Transverse colon (tissue), 4 donors: Measurements from ENCODE around the gene ADAMTS6. TPM values are rescaled to one million over a fixed set of nuclear protein-coding genes. Genes with fewer than 3 reads are reported as not detected.

Experiments used
- DNase-seq: peaks from one replicate; pipeline ENCODE4 v3.0.0-alpha.2; 2019
- H3K27ac ChIP-seq, 4 donors: fragments of 200-600 bp; sonication (generic); 2 replicates each; pipeline ENCODE4 v1.5.1; 2016 to 2018; ENCODE audit warnings: inconsistent platforms in 4 of 4
- H3K27me3 ChIP-seq: fragments of 200-600 bp; sonication (generic); 2 replicates; pipeline ENCODE4 v1.5.1; 2017; ENCODE audit warnings: inconsistent platforms
- H3K36me3 ChIP-seq, 4 donors: fragments of 200-600 bp; sonication (generic); 2 replicates each; pipeline ENCODE4 v1.5.1; 2017 to 2019; ENCODE audit warnings: inconsistent platforms in 4 of 4
- H3K4me1 ChIP-seq, 4 donors: fragments of 200-600 bp; sonication (generic); 2 replicates each; pipeline ENCODE4 v1.5.1; 2017 to 2020; ENCODE audit warnings: inconsistent platforms in 4 of 4
- H3K4me3 ChIP-seq, 4 donors: fragments of 200-600 bp; sonication (generic); 1 replicate in 1 of 4; 2 replicates in 3 of 4; pipeline versions ENCODE4 v1.5.1 to v1.6.1; 2017 to 2019; ENCODE audit warnings: inconsistent platforms in 4 of 4
- H3K9me3 ChIP-seq, 2 donors: fragments of 200-600 bp; sonication (generic); 2 replicates each; pipeline ENCODE4 v1.5.1; 2017 to 2019; ENCODE audit warnings: inconsistent platforms in 2 of 2
- EP300 ChIP-seq: sonication (generic); formaldehyde crosslinking; IDR thresholded peaks from one replicate; pipeline ENCODE4 v1.6.1; 2017; ENCODE audit warnings: antibody characterized with exemption, low read depth
- POLR2A ChIP-seq: fragments of 450-650 bp; IDR thresholded peaks from one replicate; pipeline ENCODE4 v1.6.1; 2016; ENCODE audit warnings: antibody characterized with exemption, mild to moderate bottlenecking, moderate library complexity
- POLR2AphosphoS5 ChIP-seq, 3 donors: sonication (generic); formaldehyde crosslinking; IDR thresholded peaks; one replicate each; pipeline ENCODE4 v1.6.1; 2016; ENCODE audit warnings: antibody characterized with exemption in 3 of 3
- WGBS, 2 donors: methylation state at CpG; one replicate each; pipeline ENCODE4 v1.1.5; 2018; ENCODE audit warnings: low coverage in 1 of 2; 5-methylcytosine and 5-hydroxymethylcytosine counted together
- in situ Hi-C, 4 donors: fragments of 200-750 bp; cut with MboI; loops; one replicate each; pipeline versions ENCODE4 v1.15.0 to v1.15.1; 2017; ENCODE audit warnings: low sequenced_read_pairs in 3 of 4, low pct_ligation_motif_present in 1 of 4, low pct_unique_long_range_greater_than_20kb in 1 of 4
- intact Hi-C: fragments of 100-400 bp; cut with DNase I; formaldehyde crosslinking; loops from one replicate; pipeline ENCODE4 v1.15.1; 2023; ENCODE audit warnings: low total_unique reads
- total RNA-seq, 4 donors: library from RNA; depleted of rRNA; stranded (reverse); fragments of >200 nt; gene quantifications; one replicate each; pipeline ENCODE4 v1.1.0, GENCODE V29; 2016
- TF ChIP-seq, protein P1 (sequence below), 5 experiments: fragments of 200-600 bp in 3 of 5; fragments of 450-650 bp in 2 of 5; sonication (generic) in 3 of 5; IDR thresholded peaks; 1 replicate in 2 of 5; 2 replicates in 3 of 5; pipeline ENCODE4 v1.5.1; 2016 to 2017; ENCODE audit warnings: antibody characterized with exemption in 5 of 5, inconsistent platforms in 3 of 5, mild to moderate bottlenecking in 2 of 5, moderate library complexity in 1 of 5

The ADAMTS6 gene
- total RNA-seq, 4 donors from 2014 or later, result 0.96 to 2.2 (median 1.1) TPM; not detected in 1

DNA sequence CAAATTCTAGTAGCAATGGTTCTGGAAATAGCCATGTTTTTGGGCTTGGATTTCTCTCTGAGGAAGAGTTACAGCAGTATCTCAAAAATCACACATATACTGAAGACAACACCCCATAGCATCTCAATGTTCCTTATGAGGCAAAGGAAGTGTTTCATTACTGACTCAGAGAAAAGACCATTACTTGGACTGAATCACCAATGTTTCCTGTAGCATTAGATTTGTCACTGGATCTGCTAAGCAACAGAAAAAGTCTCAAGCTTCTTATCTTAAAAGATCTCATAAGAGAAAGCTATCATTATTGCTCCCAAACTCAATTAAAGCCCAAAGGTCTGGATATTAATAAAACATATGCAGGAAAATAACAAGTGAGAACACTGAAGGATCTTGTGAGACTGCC lies 272.4 kb downstream of the ADAMTS6 start:
- TF ChIP-seq POLR2A, result no peak
- no peak for TF ChIP-seq POLR2AphosphoS5 (IDR thresholded peaks at IDR 0.05)
- TF ChIP-seq, protein P1, sequence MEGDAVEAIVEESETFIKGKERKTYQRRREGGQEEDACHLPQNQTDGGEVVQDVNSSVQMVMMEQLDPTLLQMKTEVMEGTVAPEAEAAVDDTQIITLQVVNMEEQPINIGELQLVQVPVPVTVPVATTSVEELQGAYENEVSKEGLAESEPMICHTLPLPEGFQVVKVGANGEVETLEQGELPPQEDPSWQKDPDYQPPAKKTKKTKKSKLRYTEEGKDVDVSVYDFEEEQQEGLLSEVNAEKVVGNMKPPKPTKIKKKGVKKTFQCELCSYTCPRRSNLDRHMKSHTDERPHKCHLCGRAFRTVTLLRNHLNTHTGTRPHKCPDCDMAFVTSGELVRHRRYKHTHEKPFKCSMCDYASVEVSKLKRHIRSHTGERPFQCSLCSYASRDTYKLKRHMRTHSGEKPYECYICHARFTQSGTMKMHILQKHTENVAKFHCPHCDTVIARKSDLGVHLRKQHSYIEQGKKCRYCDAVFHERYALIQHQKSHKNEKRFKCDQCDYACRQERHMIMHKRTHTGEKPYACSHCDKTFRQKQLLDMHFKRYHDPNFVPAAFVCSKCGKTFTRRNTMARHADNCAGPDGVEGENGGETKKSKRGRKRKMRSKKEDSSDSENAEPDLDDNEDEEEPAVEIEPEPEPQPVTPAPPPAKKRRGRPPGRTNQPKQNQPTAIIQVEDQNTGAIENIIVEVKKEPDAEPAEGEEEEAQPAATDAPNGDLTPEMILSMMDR (IDR thresholded peaks at IDR 0.05), result no peak
- TF ChIP-seq EP300, result no peak
- Histone ChIP-seq H3K4me1 (no peaks in the 10 kb centered on the region), H3K36me3 (no peaks in the 10 kb centered on the region), H3K27me3 (no peaks in the 10 kb centered on the region), H3K4me3 (no peak overlapping the region), H3K27ac (no peak overlapping the region), H3K9me3 (no peaks in the 10 kb centered on the region)
- intact Hi-C loops, result no loop called here
- in situ Hi-C loops, result no loop called here
- no peak for DNase-seq

DNA sequence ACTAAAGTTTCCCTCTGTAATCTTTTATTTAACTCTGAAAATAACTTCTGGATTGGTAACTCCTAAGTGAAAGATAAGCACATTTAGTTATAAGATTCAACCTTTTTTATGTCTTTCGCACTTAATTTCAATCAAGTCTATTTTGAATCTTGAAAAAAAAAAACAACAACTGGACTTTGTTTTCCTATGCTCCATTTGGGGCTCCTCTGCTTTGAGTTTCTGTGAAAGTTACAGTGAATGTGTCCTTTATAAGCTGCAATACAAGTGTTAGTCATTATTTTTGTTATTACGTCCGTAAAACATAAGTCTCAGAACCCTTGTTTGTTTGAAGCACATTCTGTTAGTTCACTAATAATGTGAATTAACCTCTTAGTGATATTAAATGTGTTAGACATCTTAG lies 276.8 kb downstream of the ADAMTS6 start:
- TF ChIP-seq EP300 (no peak), POLR2AphosphoS5 (IDR thresholded peaks at IDR 0.05) (no peak), POLR2A (no peak)
- TF ChIP-seq, protein P1 (IDR thresholded peaks at IDR 0.05), result no peak

DNA sequence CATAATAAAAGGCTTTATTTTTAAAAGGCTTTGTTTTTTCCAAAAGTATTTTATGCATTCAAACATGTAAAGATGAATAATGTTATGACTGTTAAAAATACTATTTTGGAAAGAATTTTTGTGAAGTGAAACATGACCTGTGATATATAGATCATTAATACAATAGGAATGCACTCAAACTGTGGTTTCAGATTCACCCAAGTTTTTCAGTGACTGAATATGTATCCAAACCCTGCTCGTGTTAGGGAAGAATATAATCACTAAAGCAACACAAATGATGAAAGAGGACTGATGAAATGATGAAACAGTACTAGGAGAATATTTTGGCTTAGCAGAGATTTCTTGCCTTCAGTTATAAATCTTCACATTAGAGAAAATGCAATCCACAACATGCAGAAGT lies 278.0 kb downstream of the ADAMTS6 start:
- no peaks in the 10 kb centered on the region for H3K27me3 ChIP-seq
- no peaks in the 10 kb centered on the region for H3K36me3 ChIP-seq
- in situ Hi-C loops (no loop called here), intact Hi-C loops (no loop called here)
- H3K9me3 ChIP-seq, result no peaks in the 10 kb centered on the region
- no peak for DNase-seq
- WGBS, 2 donors, result 50 to 55% methylated on average over 1 of the region's 1 CpG
- H3K4me3 ChIP-seq, result no peak overlapping the region
- TF ChIP-seq POLR2AphosphoS5 (IDR thresholded peaks at IDR 0.05) (no peak), POLR2A (no peak), EP300 (no peak)
- TF ChIP-seq, protein P1 (IDR thresholded peaks at IDR 0.05), result no peak
- H3K27ac ChIP-seq, result no peak overlapping the region
- H3K4me1 ChIP-seq, result no peaks in the 10 kb centered on the region

More for the DNA sequence above, 276.8 kb downstream of the ADAMTS6 start:
- in situ Hi-C loops (no loop called here), intact Hi-C loops (no loop called here)
- H3K27me3 ChIP-seq, result no peaks in the 10 kb centered on the region
- H3K4me1 ChIP-seq, result no peaks in the 10 kb centered on the region
- H3K27ac ChIP-seq, result no peak overlapping the region
- WGBS, 2 donors, result 80 to 89% methylated on average over 3 of the region's 3 CpGs
- no peaks in the 10 kb centered on the region for H3K9me3 ChIP-seq
- H3K36me3 ChIP-seq, result no peaks in the 10 kb centered on the region
- no peak overlapping the region for H3K4me3 ChIP-seq
- no peak for DNase-seq

DNA sequence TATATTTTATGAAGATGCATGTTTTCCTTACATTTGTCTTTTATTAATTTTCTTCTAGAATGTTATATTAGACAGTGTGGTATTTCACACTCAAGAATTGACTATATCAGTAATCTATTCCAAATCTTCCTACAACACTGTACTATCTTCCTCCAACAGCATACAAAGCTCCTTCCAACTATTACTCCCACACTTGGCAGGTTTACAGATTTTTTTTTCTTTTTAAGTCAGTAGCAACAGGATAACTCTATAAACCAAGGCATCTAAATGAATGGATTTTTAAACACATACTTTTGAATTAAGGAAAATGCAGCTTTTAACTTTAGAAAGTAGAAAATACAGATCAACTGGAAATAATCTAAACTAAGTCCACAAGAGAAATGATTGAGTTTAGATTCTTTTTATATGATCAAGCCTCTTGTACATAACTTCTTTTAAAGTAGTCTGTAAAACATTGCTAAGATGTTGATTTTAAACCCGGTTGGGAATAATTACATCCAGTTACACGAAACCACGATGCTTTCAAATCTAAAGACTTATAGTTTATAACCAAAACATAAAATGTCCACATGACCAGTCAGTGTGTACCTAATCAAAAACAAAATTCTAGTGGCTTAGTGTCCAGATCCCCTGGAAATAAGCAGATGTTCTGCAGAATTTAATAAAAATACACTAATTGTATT lies 281.6 kb downstream of the ADAMTS6 start:
- in situ Hi-C loops, result no loop called here

More for the DNA sequence above, 281.6 kb downstream of the ADAMTS6 start:
- intact Hi-C loops, result no loop called here
- TF ChIP-seq EP300 (no peak), POLR2A (no peak), POLR2AphosphoS5 (IDR thresholded peaks at IDR 0.05) (no peak)
- TF ChIP-seq, protein P1 (IDR thresholded peaks at IDR 0.05), result no peak
- 32 to 38% methylated on average over 3 of the region's 3 CpGs for WGBS, 2 donors
- DNase-seq, result no peak
- Histone ChIP-seq H3K4me3 (no peak overlapping the region), H3K27ac (no peak overlapping the region), H3K4me1 (no peaks in the 10 kb centered on the region), H3K9me3 (no peaks in the 10 kb centered on the region), H3K27me3 (no peaks in the 10 kb centered on the region), H3K36me3 (no peaks in the 10 kb centered on the region)
